ENCODE data around the gene DYNC1H1.

DNA sequence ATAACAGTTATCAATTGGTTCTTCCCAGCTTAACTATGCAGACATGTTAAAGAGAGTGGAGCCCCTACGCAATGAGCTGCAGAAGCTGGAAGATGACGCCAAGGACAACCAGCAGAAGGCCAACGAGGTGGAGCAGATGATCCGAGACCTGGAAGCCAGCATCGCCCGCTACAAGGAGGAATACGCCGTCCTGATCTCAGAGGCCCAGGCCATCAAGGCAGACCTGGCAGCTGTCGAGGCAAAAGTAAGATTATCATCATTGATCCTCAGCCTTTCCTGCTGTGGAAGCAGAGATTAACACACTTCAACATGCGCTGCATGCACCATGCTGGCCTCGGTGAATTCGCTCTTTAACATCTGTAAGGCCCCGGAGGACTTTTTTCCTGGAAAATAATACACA lies 68.9 kb downstream of the DYNC1H1 start:
- TF ChIP-seq, protein P1, sequence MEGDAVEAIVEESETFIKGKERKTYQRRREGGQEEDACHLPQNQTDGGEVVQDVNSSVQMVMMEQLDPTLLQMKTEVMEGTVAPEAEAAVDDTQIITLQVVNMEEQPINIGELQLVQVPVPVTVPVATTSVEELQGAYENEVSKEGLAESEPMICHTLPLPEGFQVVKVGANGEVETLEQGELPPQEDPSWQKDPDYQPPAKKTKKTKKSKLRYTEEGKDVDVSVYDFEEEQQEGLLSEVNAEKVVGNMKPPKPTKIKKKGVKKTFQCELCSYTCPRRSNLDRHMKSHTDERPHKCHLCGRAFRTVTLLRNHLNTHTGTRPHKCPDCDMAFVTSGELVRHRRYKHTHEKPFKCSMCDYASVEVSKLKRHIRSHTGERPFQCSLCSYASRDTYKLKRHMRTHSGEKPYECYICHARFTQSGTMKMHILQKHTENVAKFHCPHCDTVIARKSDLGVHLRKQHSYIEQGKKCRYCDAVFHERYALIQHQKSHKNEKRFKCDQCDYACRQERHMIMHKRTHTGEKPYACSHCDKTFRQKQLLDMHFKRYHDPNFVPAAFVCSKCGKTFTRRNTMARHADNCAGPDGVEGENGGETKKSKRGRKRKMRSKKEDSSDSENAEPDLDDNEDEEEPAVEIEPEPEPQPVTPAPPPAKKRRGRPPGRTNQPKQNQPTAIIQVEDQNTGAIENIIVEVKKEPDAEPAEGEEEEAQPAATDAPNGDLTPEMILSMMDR (IDR thresholded peaks at IDR 0.05) = no peak
- TF ChIP-seq EZH2phosphoT487 (IDR thresholded peaks at IDR 0.05) = no peak
- no peak for TF ChIP-seq EZH2 (IDR thresholded peaks at IDR 0.05)
